ENCODE data around the gene CDH23.

The CDH23 gene

DNA sequence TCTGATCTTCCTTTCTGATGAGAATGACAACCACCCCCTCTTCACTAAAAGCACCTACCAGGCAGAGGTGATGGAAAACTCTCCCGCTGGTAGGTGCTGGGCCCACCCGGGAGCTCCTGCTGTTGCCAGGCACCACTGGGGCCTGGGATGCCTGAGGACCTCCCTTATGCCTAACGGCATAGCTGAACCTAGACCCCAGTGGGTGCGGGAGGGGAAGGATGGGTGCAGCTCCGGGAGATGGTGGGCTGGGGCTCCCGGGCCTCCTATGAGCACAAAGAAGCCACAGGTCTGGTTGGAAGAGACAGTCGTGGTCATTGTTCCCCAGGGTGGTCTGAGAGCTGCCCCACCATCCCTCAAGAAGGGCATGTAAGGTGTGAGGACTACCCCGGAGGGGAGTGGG is 392.2 kb downstream of the CDH23 start:
- Histone ChIP-seq H3K9me3 (ENCODE audit: control insufficient read depth, low read length) (no peaks in the 10 kb centered on the region), H3K9ac (no peak overlapping the region), H3K36me3 (ENCODE audit: control insufficient read depth, insufficient read depth, low read length) (no peaks in the 10 kb centered on the region), H3K27ac (no peak overlapping the region), H3K4me3 (ENCODE audit: low read depth, low read length) (no peak overlapping the region), H3K27me3 (ENCODE audit: control insufficient read depth, insufficient read depth, low read length) (no peaks in the 10 kb centered on the region), H3K4me2 (ENCODE audit: low read length) (no peak overlapping the region), H3K79me2 (no peaks in the 10 kb centered on the region), H3K4me1 (no peaks in the 10 kb centered on the region), H2AFZ (no peak overlapping the region)
- TF ChIP-seq, protein P1, sequence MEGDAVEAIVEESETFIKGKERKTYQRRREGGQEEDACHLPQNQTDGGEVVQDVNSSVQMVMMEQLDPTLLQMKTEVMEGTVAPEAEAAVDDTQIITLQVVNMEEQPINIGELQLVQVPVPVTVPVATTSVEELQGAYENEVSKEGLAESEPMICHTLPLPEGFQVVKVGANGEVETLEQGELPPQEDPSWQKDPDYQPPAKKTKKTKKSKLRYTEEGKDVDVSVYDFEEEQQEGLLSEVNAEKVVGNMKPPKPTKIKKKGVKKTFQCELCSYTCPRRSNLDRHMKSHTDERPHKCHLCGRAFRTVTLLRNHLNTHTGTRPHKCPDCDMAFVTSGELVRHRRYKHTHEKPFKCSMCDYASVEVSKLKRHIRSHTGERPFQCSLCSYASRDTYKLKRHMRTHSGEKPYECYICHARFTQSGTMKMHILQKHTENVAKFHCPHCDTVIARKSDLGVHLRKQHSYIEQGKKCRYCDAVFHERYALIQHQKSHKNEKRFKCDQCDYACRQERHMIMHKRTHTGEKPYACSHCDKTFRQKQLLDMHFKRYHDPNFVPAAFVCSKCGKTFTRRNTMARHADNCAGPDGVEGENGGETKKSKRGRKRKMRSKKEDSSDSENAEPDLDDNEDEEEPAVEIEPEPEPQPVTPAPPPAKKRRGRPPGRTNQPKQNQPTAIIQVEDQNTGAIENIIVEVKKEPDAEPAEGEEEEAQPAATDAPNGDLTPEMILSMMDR (IDR thresholded peaks at IDR 0.05), result no peak

DNA sequence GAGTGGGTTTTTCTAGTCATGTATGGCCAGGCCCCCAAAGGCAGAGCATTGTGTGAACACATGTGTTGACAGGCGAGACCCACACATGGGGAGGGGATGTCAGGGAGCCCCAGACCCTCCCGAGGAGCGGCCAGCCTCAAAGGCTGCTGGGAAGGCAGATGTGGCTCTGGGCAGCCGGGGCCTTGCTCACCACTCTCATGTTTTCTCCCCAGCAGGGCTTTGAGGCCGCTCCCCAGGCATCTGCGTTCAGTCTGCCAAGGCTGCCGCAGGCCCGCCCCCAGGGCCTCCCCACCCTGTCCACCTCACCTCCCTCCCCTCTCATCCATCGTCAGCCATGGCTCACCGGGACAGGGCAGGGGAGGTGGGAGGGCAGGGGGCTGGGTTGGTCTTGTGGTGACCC is 393.2 kb downstream of the CDH23 start:
- no peak overlapping the region for H3K9ac ChIP-seq
- H3K9me3 ChIP-seq (ENCODE audit: control insufficient read depth, low read length), result no peaks in the 10 kb centered on the region
- TF ChIP-seq, protein P1 (IDR thresholded peaks at IDR 0.05), result no peak
- H3K27ac ChIP-seq, result no peak overlapping the region
- H3K4me2 ChIP-seq (ENCODE audit: low read length), result no peak overlapping the region
- no peaks in the 10 kb centered on the region for H3K36me3 ChIP-seq (ENCODE audit: control insufficient read depth, insufficient read depth, low read length)
- no peaks in the 10 kb centered on the region for H3K79me2 ChIP-seq
- no peaks in the 10 kb centered on the region for H3K4me1 ChIP-seq
- H3K27me3 ChIP-seq (ENCODE audit: control insufficient read depth, insufficient read depth, low read length), result no peaks in the 10 kb centered on the region
- H3K4me3 ChIP-seq (ENCODE audit: low read depth, low read length), result no peak overlapping the region
- H2AFZ ChIP-seq, result no peak overlapping the region

DNA sequence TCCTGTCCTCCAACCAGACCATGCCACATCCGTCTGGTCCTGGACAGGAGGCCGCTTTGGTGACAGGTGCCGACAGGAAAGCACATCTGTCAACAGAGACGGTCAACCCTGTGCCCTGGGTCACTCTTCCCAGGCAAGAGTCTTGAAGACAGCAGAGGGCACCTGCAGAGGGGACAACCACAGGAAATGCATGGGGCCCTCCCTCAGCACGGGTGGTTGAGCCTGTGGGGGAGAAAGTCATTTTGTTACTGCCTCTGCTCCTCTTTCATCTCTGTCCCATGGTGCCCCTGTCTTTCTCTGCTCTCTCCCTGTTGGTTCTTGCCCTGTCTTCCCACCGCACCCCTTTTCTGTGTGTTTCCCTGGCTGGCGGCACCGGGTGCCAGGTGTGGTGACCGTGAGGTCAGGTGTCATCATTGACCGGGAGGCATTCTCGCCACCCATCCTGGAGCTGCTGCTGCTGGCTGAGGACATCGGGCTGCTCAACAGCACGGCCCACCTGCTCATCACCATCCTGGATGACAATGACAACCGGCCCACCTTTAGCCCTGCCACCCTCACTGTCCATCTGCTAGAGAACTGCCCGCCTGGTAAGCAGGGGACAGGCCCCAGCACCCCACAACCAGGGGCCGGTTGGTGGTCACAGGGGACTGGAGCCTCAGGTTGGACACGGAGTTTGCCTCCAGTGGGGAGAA is 394.2 kb downstream of the CDH23 start:
- Histone ChIP-seq H3K27ac (no peak overlapping the region), H3K27me3 (ENCODE audit: control insufficient read depth, insufficient read depth, low read length) (no peaks in the 10 kb centered on the region), H3K4me1 (no peaks in the 10 kb centered on the region), H3K9ac (no peak overlapping the region), H3K4me2 (ENCODE audit: low read length) (no peak overlapping the region), H2AFZ (no peak overlapping the region), H3K79me2 (no peaks in the 10 kb centered on the region), H3K9me3 (ENCODE audit: control insufficient read depth, low read length) (no peaks in the 10 kb centered on the region), H3K36me3 (ENCODE audit: control insufficient read depth, insufficient read depth, low read length) (no peaks in the 10 kb centered on the region), H3K4me3 (ENCODE audit: low read depth, low read length) (no peak overlapping the region)
- TF ChIP-seq, protein P1 (IDR thresholded peaks at IDR 0.05), result no peak

DNA sequence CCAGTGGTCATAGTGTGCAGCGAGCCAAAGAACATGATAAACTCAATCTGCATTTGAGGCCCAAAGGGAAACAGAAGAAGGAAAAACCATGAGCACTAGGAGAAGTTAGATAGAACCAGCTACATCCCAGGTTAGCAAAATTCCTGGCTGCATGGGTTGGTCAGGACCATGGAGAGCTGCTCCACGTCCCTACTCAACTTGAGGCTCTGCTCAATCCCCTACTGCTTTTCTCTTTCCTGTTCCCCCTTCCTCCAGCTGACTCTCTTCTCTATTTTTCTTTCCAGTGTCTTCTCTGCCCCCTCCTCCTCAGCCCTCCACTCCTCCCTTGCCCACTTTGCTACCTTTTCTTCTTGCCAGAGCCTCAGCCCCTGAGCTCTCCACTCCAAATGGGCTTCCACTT is 398.5 kb downstream of the CDH23 start:
- no peak overlapping the region for H2AFZ ChIP-seq
- H3K4me1 ChIP-seq, result no peaks in the 10 kb centered on the region
- no peaks in the 10 kb centered on the region for H3K9me3 ChIP-seq (ENCODE audit: control insufficient read depth, low read length)
- no peak overlapping the region for H3K27ac ChIP-seq
- no peaks in the 10 kb centered on the region for H3K27me3 ChIP-seq (ENCODE audit: control insufficient read depth, insufficient read depth, low read length)
- no peaks in the 10 kb centered on the region for H3K36me3 ChIP-seq (ENCODE audit: control insufficient read depth, insufficient read depth, low read length)
- no peak overlapping the region for H3K9ac ChIP-seq
- no peak overlapping the region for H3K4me2 ChIP-seq (ENCODE audit: low read length)
- no peak overlapping the region for H3K4me3 ChIP-seq (ENCODE audit: low read depth, low read length)
- TF ChIP-seq, protein P1 (IDR thresholded peaks at IDR 0.05), result no peak
- H3K79me2 ChIP-seq, result no peaks in the 10 kb centered on the region

DNA sequence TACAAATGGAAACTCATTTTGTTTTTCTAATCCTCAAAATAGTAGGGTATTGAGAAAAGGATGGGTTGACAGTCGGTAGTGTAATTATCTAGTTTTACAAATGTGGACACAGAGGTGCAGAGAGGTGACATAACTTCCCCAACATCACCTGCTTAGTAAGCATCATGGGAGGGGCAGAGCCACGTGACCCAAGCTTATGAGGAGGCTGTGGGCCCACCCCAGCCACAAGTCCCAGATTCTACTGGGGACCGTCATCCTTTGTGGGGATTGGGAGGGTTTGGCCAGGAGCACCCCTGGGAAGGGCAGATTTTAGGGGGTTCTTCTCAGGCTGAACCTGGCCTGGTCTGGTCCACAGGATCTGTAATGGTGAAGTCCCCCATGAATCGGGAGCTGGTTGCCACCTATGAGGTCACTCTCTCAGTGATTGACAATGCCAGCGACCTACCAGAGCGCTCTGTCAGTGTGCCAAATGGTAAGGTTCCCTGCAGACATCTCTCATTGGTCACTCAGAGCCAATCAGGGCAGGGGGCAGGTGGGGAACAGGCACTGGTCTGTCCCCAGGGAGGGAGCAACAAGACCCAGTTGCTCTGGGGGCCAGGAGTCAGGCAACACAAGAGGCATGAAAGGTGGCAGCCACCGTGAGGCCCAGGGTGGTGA is 400.2 kb downstream of the CDH23 start:
- TF ChIP-seq, protein P1 (IDR thresholded peaks at IDR 0.05), result no peak
- no peak overlapping the region for H2AFZ ChIP-seq

More for the DNA sequence above, 400.2 kb downstream of the CDH23 start:
- H3K4me2 ChIP-seq (ENCODE audit: low read length), result no peak overlapping the region
- H3K79me2 ChIP-seq, result no peaks in the 10 kb centered on the region
- no peak overlapping the region for H3K9ac ChIP-seq
- no peak overlapping the region for H3K27ac ChIP-seq
- no peaks in the 10 kb centered on the region for H3K9me3 ChIP-seq (ENCODE audit: control insufficient read depth, low read length)
- no peak overlapping the region for H3K4me3 ChIP-seq (ENCODE audit: low read depth, low read length)
- no peaks in the 10 kb centered on the region for H3K27me3 ChIP-seq (ENCODE audit: control insufficient read depth, insufficient read depth, low read length)
- no peaks in the 10 kb centered on the region for H3K36me3 ChIP-seq (ENCODE audit: control insufficient read depth, insufficient read depth, low read length)
- H3K4me1 ChIP-seq, result no peaks in the 10 kb centered on the region
